ENCODE data around the gene GRM8. TPM values are rescaled to one million over a fixed set of nuclear protein-coding genes. Genes with fewer than 3 reads are reported as not detected.

The GRM8 gene
- polyA plus RNA-seq, 1 donor (not counting 4 experiments of a cell fraction or from before 2014, with no cell fraction given): not detected

GRCh38 chr7:126667742-126668366 lies 584.9 kb downstream of the GRM8 start:
- no peak overlapping the region for H2AFZ ChIP-seq (ENCODE audit: control insufficient read depth, low read length)

DNA sequence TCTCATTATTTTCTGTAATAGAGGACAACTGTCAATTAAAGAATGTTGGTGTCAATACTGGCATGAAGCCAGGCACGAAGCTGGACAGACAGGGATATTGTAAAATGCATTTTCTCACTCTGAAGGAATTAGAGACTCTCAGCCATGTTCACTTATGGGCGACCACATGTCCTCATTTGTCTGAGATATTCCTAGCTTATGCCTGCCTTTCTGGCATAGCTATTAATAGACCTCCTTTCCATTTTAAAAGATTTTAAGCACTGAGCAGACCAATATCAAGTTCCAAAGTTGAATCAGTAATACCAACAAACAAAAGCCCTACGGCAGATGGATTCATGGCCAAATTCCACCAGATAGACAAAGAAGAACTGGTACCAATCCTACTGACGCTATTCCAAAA lies 589.9 kb downstream of the GRM8 start:
- no peaks in the 10 kb centered on the region for H3K4me1 ChIP-seq (ENCODE audit: control insufficient read depth, extremely low read depth, insufficient read depth, low read length)
- H4K20me1 ChIP-seq (ENCODE audit: control insufficient read depth, extremely low read depth, insufficient read depth, low read length): no peaks in the 10 kb centered on the region
- no peak overlapping the region for H2AFZ ChIP-seq (ENCODE audit: control insufficient read depth, low read length)
- H3K27ac ChIP-seq (ENCODE audit: control insufficient read depth, insufficient read depth, low read length): no peak overlapping the region
- H3K27me3 ChIP-seq (ENCODE audit: control insufficient read depth, extremely low read depth, insufficient read depth, low read length): no peaks in the 10 kb centered on the region
- no peak overlapping the region for H3K4me2 ChIP-seq (ENCODE audit: control insufficient read depth, extremely low read depth, insufficient read depth, low read depth, low read length)
- H3K9me1 ChIP-seq (ENCODE audit: control insufficient read depth, extremely low read depth, insufficient read depth, low read length): no peaks in the 10 kb centered on the region
- FAIRE-seq (no peak), DNase-seq (ENCODE audit: low read depth, low spot score) (no peak)
- no peaks in the 10 kb centered on the region for H3K9me3 ChIP-seq (ENCODE audit: control insufficient read depth, low read depth, low read length)
- H3K79me2 ChIP-seq (ENCODE audit: control insufficient read depth, insufficient read depth, low read length): no peaks in the 10 kb centered on the region
- H3K9ac ChIP-seq (ENCODE audit: control insufficient read depth, extremely low read depth, insufficient read depth, low read length): no peak overlapping the region
- dilution Hi-C loops (cut with MboI; ENCODE audit: extremely low pct_ligation_motif_present, low sequenced_read_pairs): no loop called here
- no peaks in the 10 kb centered on the region for H3K36me3 ChIP-seq (ENCODE audit: control insufficient read depth in 2 of 2, extremely low read depth in 1 of 2, insufficient read depth in 2 of 2, low read length in 2 of 2)
- H3K4me3 ChIP-seq (ENCODE audit: control insufficient read depth in 2 of 3, extremely low read depth in 1 of 3, insufficient read depth in 2 of 3, low read depth in 1 of 3, low read length in 3 of 3): no peak overlapping the region
- TF ChIP-seq CTCF (optimal IDR thresholded peaks at IDR 0.05 in 1 of 3, IDR thresholded peaks at IDR 0.05 in 1 of 3, conservative IDR thresholded peaks at IDR 0.05 in 1 of 3; ENCODE audit: extremely low read depth in 1 of 3, insufficient read depth in 2 of 3, low read length in 3 of 3) (no peak), EZH2 (IDR thresholded peaks at IDR 0.05; ENCODE audit: low read length) (no peak)

More at GRCh38 chr7:126667742-126668366, 584.9 kb downstream of the GRM8 start:
- Histone ChIP-seq H3K4me2 (ENCODE audit: control insufficient read depth, extremely low read depth, insufficient read depth, low read depth, low read length) (no peak overlapping the region), H3K4me3 (ENCODE audit: control insufficient read depth in 2 of 3, extremely low read depth in 1 of 3, insufficient read depth in 2 of 3, low read depth in 1 of 3, low read length in 3 of 3) (no peak overlapping the region), H3K4me1 (ENCODE audit: control insufficient read depth, extremely low read depth, insufficient read depth, low read length) (no peaks in the 10 kb centered on the region), H4K20me1 (ENCODE audit: control insufficient read depth, extremely low read depth, insufficient read depth, low read length) (no peaks in the 10 kb centered on the region), H3K9me1 (ENCODE audit: control insufficient read depth, extremely low read depth, insufficient read depth, low read length) (no peaks in the 10 kb centered on the region), H3K9ac (ENCODE audit: control insufficient read depth, extremely low read depth, insufficient read depth, low read length) (no peak overlapping the region), H3K36me3 (ENCODE audit: control insufficient read depth in 2 of 2, extremely low read depth in 1 of 2, insufficient read depth in 2 of 2, low read length in 2 of 2) (no peaks in the 10 kb centered on the region), H3K27me3 (ENCODE audit: control insufficient read depth, extremely low read depth, insufficient read depth, low read length) (no peaks in the 10 kb centered on the region), H3K79me2 (ENCODE audit: control insufficient read depth, insufficient read depth, low read length) (no peaks in the 10 kb centered on the region), H3K9me3 (ENCODE audit: control insufficient read depth, low read depth, low read length) (no peaks in the 10 kb centered on the region), H3K27ac (ENCODE audit: control insufficient read depth, insufficient read depth, low read length) (no peak overlapping the region)
- FAIRE-seq (no peak), DNase-seq (ENCODE audit: low read depth, low spot score) (no peak)
- dilution Hi-C loops (cut with MboI; ENCODE audit: extremely low pct_ligation_motif_present, low sequenced_read_pairs): no loop called here
- TF ChIP-seq CTCF (optimal IDR thresholded peaks at IDR 0.05 in 1 of 3, IDR thresholded peaks at IDR 0.05 in 1 of 3, conservative IDR thresholded peaks at IDR 0.05 in 1 of 3; ENCODE audit: extremely low read depth in 1 of 3, insufficient read depth in 2 of 3, low read length in 3 of 3): no peak
- TF ChIP-seq EZH2 (IDR thresholded peaks at IDR 0.05; ENCODE audit: low read length): no peak
